DOHH2 (cell line): ENCODE measurements around the gene MCC.

Experiments used
- EZH2phosphoT487 ChIP-seq: fragments of 200-600 bp; sonication (generic); IDR thresholded peaks from 2 replicates; pipeline ENCODE4 v1.6.1; 2017; ENCODE audit warnings: borderline replicate concordance, mild to moderate bottlenecking, antibody characterized with exemption, low read length, moderate library complexity, mixed read lengths
- TF ChIP-seq, protein P1 (sequence below): fragments of 200-600 bp; sonication (generic); IDR thresholded peaks from one replicate; pipeline ENCODE4 v1.5.1; 2014; ENCODE audit warnings: antibody characterized with exemption, mild to moderate bottlenecking, low read depth, low read length; ENCODE audit not compliant: poor library complexity, severe bottlenecking

DNA sequence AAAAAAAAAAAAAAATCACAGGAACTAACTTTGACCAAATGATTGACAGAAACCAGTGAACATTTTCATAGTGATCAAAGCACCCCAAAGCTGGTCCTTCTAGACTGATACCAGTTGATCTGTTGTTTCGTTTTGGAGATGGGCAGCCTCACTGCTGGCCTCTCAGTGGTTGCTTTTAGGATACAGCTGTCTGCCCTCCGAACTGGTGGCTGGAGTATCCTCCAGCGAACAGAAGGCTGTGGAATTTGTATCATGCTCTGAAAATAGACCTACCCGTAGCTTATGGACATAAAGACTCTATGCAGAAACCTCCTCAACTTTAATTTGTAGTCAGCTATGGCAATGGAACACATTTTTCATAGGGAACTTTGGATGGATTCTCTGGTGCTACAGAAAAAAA, 462.7 kb downstream of the MCC start:
- no peak for TF ChIP-seq EZH2phosphoT487
- TF ChIP-seq, protein P1, sequence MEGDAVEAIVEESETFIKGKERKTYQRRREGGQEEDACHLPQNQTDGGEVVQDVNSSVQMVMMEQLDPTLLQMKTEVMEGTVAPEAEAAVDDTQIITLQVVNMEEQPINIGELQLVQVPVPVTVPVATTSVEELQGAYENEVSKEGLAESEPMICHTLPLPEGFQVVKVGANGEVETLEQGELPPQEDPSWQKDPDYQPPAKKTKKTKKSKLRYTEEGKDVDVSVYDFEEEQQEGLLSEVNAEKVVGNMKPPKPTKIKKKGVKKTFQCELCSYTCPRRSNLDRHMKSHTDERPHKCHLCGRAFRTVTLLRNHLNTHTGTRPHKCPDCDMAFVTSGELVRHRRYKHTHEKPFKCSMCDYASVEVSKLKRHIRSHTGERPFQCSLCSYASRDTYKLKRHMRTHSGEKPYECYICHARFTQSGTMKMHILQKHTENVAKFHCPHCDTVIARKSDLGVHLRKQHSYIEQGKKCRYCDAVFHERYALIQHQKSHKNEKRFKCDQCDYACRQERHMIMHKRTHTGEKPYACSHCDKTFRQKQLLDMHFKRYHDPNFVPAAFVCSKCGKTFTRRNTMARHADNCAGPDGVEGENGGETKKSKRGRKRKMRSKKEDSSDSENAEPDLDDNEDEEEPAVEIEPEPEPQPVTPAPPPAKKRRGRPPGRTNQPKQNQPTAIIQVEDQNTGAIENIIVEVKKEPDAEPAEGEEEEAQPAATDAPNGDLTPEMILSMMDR = no peak
